ENCODE measurements around the gene ARSA.
"Not testable (repeated sequence)": the region's sequence is repeated elsewhere in the genome, so short reads cannot be mapped to it uniquely, and the experiment has no call there.

The ARSA gene

DNA sequence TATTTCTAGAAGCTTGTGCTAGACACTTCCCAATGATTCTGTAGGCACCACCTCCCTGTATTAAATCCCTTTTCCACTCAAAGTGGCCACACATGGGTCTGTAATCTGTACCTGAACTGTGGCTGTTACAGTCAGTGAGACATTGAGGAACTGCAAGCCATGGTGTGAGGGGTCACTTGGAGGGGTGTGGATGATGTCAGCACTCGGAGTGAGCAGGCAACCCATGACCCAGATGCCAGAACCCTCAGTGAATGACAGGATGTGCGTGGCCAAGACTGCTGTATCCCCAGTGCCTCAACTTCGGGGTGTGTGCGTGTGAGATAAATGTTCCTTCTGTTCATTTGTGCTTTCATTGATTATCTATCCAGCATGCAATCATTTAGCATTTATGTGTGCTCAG, 30.0 kb upstream of the ARSA start:
- intact Hi-C loops (cut with DNase I; ENCODE audit: low total_unique reads), result no loop called here
- no peaks in the 10 kb centered on the region for H3K4me1 ChIP-seq
- TF ChIP-seq, protein P1, sequence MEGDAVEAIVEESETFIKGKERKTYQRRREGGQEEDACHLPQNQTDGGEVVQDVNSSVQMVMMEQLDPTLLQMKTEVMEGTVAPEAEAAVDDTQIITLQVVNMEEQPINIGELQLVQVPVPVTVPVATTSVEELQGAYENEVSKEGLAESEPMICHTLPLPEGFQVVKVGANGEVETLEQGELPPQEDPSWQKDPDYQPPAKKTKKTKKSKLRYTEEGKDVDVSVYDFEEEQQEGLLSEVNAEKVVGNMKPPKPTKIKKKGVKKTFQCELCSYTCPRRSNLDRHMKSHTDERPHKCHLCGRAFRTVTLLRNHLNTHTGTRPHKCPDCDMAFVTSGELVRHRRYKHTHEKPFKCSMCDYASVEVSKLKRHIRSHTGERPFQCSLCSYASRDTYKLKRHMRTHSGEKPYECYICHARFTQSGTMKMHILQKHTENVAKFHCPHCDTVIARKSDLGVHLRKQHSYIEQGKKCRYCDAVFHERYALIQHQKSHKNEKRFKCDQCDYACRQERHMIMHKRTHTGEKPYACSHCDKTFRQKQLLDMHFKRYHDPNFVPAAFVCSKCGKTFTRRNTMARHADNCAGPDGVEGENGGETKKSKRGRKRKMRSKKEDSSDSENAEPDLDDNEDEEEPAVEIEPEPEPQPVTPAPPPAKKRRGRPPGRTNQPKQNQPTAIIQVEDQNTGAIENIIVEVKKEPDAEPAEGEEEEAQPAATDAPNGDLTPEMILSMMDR (IDR thresholded peaks at IDR 0.05), result no peak
- no peaks in the 10 kb centered on the region for H3K9me3 ChIP-seq
- H3K27me3 ChIP-seq, result peaks cover 0 to 50% of the 10 kb centered on the region in 2 donors
- DNase-seq, result no peak
- no peak overlapping the region for H3K27ac ChIP-seq
- no peaks in the 10 kb centered on the region for H3K36me3 ChIP-seq
- H3K4me3 ChIP-seq, result no peak overlapping the region

DNA sequence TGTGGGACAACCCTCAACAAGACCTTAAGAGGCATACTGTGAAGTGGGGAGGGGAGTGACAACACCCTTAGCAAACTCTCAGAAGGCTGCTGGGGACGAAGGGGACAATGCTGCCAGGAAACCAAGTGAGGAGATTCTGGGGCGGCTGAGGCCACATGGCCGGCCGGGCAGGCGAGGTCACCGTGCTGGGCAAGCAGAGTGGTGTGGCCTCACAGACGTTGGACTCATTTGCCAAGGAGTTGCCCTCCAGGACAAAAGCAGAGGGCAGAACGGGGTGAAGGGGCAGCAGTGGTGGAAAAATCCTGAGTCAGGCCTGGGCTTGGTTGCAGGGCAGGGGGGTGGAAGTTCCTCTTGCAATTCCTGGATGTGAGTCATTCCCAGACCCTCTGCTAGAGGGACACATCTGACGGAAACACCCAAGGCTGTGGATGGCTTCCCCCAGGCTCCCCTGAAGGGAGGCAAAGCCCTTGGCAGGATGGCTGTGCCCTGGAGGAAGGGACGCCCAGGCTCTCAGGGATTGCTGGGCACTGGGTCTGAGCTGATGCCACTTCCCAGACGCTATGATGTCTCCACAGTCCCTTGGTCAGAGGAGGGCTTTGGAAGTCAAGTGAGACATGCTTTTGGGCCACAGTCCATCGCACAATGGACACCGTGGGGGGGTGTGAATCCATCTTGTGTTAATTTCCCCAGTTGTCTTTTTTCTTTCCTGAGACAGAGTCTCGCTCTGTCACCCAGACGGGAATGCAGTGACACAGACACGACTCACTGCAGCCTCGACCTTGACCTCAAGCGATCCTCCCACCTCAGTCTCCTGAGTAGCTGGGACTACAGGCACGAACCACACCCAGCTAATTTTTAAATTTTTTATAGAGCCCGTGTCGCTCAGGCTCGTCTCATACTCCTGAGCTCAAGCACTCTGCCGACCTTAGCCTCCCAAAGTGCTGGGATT, 28.4 kb upstream of the ARSA start:
- H3K27me3 ChIP-seq, result peaks cover 0 to 48% of the 10 kb centered on the region in 2 donors
- H3K9me3 ChIP-seq, result no peaks in the 10 kb centered on the region
- intact Hi-C loops (cut with DNase I; ENCODE audit: low total_unique reads), result no loop called here

DNA sequence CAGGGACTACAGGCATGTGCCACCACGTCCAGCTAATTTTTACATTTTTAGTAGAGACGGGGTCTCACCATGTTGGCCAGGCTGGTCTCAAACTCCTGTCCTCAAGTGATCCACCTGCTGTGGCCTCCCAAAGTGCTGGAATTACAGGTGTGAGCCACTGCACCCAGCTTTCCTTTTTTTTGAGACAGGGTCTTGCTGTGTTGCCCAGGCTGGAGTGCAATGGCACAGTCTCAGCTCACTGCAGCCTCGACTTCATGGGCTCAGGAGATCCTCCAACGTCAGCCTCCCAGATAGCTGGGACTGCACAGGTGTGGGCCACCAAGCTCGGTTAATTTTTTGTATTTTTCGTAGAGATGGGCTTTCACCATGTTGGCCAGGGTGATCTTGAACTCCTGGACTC, 26.7 kb upstream of the ARSA start:
- DNase-seq; H3K36me3 ChIP-seq; H3K4me3 ChIP-seq; H3K9me3 ChIP-seq; intact Hi-C loops (cut with DNase I; ENCODE audit: low total_unique reads); H3K4me1 ChIP-seq; H3K27ac ChIP-seq: not testable (repeated sequence)
- H3K27me3 ChIP-seq, result peaks cover 0 to 40% of the 10 kb centered on the region in 2 donors

More for the DNA sequence above, 28.4 kb upstream of the ARSA start:
- Histone ChIP-seq H3K36me3 (no peaks in the 10 kb centered on the region), H3K4me3 (no peak overlapping the region), H3K27ac (no peak overlapping the region), H3K4me1 (no peaks in the 10 kb centered on the region)
- TF ChIP-seq, protein P1 (IDR thresholded peaks at IDR 0.05), result no peak
- DNase-seq, result peak in 1 of 2 donors; percentile 28

DNA sequence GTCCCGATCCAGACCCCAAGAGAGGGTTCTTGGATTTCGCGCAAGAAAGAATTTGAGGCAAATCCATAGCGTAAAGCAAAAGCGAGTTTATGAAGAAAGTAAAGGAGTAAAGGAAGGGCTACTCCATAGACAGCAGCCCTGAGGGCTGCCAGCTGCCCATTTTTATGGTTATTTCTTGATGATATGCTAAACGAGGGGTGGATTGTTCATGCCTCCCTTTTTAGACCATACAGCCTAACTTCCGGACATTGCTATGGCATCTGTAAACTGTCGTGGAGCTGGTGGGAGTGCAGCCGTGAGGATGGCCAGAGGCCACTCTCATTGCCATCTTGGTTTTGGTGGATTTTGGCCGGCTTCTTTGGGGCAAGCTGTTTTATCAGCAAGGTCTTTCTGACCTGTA, 25.3 kb upstream of the ARSA start:
- intact Hi-C loops (cut with DNase I; ENCODE audit: low total_unique reads), result no loop called here
- TF ChIP-seq, protein P1 (IDR thresholded peaks at IDR 0.05), result no peak

DNA sequence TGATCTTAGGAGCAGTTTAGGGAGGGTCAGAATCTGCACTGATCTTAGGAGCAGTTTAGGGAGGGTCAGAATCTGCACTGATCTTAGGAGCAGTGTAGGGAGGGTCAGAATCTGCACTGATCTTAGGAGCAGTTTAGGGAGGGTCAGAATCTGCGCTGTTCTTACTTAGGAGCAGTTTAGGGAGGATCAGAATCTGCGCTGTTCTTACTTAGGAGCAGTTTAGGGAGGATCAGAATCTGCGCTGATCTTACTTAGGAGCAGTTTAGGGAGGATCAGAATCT, 15.8 kb upstream of the ARSA start:
- intact Hi-C loops (cut with DNase I; ENCODE audit: low total_unique reads); H3K4me1 ChIP-seq: not testable (repeated sequence)

More for the DNA sequence above, 25.3 kb upstream of the ARSA start:
- H3K9me3 ChIP-seq, result no peaks in the 10 kb centered on the region
- no peak for DNase-seq
- H3K4me1 ChIP-seq, result no peaks in the 10 kb centered on the region
- H3K27ac ChIP-seq, result no peak overlapping the region
- H3K36me3 ChIP-seq, result no peaks in the 10 kb centered on the region
- peaks cover 0 to 40% of the 10 kb centered on the region in 2 donors for H3K27me3 ChIP-seq
- H3K4me3 ChIP-seq, result no peak overlapping the region

DNA sequence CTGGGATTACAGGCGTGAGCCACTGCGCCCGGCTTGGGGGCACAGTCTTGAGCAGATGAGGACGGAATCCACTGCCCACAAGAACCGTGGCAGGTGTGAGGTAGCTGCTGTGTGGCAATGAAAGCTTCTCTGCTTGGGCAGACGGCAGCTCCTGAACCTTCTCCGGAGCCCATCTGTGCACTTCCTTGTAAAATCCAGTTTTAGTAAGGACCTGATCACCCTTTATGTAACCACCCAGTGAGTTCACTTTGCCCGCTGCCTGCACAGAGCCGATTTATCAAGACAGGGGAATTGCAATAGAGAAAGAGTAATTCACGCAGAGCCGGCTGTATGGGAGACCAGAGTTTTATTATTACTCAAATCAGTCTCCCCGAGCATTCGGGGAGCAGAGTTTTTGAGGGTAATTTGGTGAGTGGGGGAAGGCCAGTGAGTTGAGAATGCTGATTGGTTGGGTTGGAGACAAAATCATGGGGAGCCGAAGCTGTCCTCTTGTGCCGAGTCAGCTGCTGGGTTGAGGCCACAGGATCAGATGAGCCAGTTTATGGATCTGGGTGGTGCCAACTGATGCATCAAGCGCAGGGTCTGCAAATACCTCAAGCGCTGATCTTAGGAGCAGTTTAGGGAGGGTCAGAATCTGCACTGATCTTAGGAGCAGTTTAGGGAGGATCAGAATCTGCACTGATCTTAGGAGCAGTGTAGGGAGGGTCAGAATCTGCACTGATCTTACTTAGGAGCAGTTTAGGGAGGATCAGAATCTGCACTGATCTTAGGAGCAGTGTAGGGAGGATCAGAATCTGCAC, 15.3 kb upstream of the ARSA start:
- not testable (repeated sequence) for DNase-seq
- H3K27me3 ChIP-seq, result peaks cover 0 to 54% of the 10 kb centered on the region in 2 donors

More for the DNA sequence above, 15.8 kb upstream of the ARSA start:
- H3K4me3 ChIP-seq, H3K9me3 ChIP-seq, H3K27ac ChIP-seq, DNase-seq, H3K36me3 ChIP-seq: not testable (repeated sequence)
- peaks cover 0 to 54% of the 10 kb centered on the region in 2 donors for H3K27me3 ChIP-seq

More for the DNA sequence above, 15.3 kb upstream of the ARSA start:
- H3K27ac ChIP-seq; H3K9me3 ChIP-seq; H3K4me1 ChIP-seq; H3K36me3 ChIP-seq; H3K4me3 ChIP-seq; intact Hi-C loops (cut with DNase I; ENCODE audit: low total_unique reads): not testable (repeated sequence)

All from tibial artery (tissue), 4 donors.